GM19468 (cell line): ENCODE results near the gene NEIL3.

ENCODE experiments used
- ATAC-seq: cut with Tn5 transposase; IDR thresholded peaks from one replicate; pipeline ENCODE4 v1.9.1; 2021; ENCODE audit warnings: mild to moderate bottlenecking, moderate library complexity, moderate number of reproducible peaks; ENCODE audit not compliant: unreplicated experiment; ENCODE audit errors: extremely low read depth

Gene NEIL3

GRCh38 chr4:177309522-177310371 is at the start of gene NEIL3:
TSS of gene NEIL3 (plus strand) at chr4:177309874. CDS start at chr4:177309954, 80 bp downstream.
- ATAC-seq = peak; percentile 94

DNA sequence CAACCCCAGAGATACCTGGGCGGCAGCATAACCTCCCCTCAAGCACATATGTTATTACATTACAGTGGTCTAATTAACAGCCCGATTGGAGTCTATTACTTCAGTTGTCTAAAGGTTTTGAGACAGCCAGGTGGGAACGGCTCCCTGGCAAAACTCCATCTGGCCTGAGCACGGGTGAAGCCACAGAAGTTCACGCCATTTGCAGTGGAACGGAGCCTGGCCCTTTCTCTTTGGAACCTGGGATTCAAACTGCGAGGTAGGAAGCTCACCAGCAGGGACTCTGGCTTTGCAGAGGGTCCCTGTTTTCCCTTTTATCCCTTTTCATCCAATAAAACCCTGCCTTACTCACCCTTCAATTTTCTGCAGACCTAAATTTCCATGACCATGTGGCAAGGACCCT is 45.9 kb upstream of the NEIL3 start:
- ATAC-seq = no peak

DNA sequence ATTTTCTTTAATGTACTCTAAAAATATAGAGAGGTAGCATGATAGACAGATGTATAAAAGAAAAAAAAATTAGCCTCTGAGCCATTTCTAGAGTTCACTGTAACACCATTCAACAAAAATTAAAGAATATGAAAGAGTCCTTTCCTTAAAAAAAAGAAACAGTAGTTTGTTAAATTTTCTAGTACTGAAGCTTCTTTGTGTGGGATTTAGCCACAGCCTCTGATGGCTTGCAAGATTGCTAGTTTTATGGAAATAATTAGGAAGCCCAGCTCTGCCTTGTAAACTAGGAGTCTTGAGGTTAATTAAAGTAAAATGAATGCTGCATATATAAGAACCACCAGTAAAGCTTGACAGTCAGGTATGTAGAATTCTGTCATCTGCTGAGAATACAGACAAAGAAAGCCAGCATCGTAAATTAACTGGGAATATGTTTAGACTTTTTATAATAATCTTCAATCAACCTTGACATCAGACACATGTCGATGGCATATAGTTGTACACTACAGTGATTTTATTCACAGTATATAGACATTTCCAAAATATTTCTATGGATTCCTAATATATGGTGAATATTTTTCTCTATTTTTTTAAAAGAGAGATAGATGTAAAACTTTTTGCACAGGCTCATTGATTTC is 44.8 kb upstream of the NEIL3 start:
- ATAC-seq = no peak

DNA sequence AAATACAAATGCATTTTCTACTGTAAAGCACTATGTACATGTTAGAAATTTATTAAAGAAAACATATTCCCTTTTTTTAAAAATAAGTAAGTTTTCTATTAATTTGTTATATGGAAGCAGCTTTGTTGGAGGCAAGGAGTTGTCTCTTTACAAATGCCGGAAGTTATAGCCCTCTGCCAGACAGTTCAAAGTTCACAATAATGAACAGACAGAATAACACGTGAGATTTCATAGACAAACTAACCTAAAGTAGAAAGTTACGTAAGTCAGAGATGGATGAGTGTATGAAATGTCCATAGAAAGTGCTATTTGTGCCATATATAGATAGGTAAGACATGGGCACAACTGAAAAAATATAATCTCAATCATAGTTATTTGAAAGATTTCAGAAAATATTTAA is 43.9 kb upstream of the NEIL3 start:
- no peak for ATAC-seq

DNA sequence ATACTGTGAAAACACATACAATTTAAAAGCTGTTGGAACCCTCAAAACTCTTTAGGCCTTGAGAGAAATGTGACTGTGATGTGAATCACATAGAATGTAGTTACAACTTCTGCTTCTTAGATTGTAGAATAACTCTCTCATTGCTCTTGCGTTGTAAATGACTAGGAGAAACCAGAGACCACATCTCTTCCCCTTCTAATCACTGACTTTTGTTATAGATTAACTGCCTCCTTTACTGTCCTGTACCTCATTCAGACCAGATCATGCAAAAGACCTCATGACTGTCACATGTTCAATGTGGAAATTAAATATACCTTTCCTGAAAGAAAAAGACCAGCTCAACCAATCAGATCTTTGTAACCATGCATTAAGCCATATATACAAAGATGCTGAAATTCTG is 43.2 kb upstream of the NEIL3 start:
- ATAC-seq = no peak

- ATAC-seq = no peak
Observed at GRCh38 chr4:177267911-177268310, 41.8 kb upstream of the NEIL3 start.

GRCh38 chr4:177271091-177271490 is 38.6 kb upstream of the NEIL3 start:
- ATAC-seq = no peak

DNA sequence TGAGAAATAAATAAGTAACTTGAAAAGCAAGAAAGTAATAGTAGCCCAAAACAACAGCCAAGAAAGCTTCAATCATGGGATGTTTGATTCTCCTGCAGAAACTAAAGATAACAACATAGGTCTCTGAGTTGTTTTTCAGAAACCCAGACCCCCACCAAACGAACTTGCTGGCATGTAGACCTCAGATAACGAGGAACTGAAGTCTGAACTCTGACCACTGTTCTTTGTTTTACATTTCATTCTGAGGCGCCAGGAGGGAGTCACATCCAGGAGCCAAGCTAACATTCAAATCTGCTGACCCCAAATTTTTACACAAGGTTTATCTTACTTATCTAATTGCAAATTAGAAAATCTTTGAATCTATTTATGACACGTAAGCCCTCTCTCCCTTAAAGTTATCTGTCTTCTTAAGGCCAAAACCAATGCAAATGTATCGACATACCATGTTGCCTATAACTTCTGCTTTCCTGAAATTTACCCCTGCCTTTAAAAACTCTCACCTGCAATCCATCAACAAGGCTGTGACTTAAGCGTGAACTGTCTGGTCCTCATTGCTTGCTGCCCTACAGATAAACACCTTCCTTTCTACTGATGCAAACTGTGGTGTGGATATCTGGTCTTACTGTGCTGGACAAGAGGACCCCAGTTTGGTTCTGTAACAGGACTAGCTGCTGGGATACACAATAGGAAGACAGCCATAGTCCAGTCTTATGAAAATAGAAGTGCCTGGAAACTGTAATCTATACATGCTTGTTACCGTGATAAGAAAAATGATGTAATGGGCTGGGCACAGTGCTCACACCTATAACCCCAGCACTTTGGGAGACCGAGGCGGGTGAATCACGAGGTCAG is 37.5 kb upstream of the NEIL3 start:
- no peak for ATAC-seq

- ATAC-seq = no peak
Observed at GRCh38 chr4:177275999-177276398, 33.7 kb upstream of the NEIL3 start.

- ATAC-seq = no peak
Observed at GRCh38 chr4:177281351-177281909, 28.2 kb upstream of the NEIL3 start.

- no peak for ATAC-seq
Observed at GRCh38 chr4:177282284-177282835, 27.3 kb upstream of the NEIL3 start.

GRCh38 chr4:177283167-177283566 is 26.5 kb upstream of the NEIL3 start:
- no peak for ATAC-seq

DNA sequence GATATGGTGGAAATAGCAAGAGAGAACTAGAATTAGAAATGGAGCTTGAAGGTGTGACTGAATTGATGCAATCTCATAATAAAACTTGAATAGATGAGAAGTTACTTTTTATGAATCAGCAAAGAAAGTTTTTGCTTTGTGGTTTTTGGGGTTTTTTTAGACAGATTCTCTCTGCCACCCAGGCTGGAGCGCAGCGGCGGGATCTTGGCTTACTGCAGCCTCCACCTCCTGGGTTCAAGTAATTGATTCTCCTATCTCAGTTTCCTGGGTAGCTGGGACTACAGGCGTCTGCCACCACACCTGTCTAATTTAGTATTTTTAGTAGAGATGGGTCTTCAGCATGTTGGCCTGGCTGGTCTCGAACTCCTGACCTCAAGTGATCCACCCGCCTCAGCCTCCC is 23.7 kb upstream of the NEIL3 start:
- ATAC-seq = no peak

DNA sequence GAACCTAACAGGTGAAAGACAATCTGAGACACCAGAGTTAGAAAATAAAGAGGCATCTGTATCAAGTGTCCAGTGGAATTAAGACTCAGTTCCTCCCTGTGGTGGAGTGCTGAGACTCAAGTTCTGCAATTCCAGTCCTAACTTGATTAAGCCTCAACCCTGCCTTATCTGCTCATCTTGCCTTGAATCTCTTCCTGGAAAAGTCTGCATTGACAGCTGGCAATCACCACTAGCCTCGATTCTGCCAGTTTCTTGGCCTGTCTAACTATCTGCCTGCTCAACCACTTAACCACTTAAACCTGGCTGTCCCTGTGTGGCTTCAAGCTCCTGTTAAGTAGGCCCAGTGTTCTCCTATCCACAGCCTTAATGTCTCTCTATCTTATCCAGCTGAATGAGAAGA is 22.4 kb upstream of the NEIL3 start:
- no peak for ATAC-seq

DNA sequence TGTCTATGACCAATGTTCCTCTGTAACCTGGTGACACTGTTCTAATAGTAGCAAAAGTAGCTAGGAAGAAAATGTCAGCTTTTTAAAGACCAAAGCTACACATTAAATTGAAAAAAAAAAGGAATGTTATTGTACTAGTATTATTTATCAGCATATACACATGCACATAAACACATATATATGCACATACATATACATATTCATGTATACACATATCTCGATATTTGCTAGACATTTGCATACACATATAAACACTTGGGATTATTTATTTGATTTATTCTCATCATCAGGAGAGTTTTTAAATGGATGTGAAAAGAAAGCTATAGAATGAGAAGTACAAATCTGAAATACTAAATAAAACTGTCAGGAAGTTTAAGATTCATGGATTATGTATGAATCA is 21.3 kb upstream of the NEIL3 start:
- ATAC-seq = no peak

GRCh38 chr4:177290780-177291179 is 18.9 kb upstream of the NEIL3 start:
- no peak for ATAC-seq

- ATAC-seq = no peak
Observed at GRCh38 chr4:177292171-177292570, 17.5 kb upstream of the NEIL3 start.

- no peak for ATAC-seq
Observed at GRCh38 chr4:177293208-177294033, 16.3 kb upstream of the NEIL3 start.

DNA sequence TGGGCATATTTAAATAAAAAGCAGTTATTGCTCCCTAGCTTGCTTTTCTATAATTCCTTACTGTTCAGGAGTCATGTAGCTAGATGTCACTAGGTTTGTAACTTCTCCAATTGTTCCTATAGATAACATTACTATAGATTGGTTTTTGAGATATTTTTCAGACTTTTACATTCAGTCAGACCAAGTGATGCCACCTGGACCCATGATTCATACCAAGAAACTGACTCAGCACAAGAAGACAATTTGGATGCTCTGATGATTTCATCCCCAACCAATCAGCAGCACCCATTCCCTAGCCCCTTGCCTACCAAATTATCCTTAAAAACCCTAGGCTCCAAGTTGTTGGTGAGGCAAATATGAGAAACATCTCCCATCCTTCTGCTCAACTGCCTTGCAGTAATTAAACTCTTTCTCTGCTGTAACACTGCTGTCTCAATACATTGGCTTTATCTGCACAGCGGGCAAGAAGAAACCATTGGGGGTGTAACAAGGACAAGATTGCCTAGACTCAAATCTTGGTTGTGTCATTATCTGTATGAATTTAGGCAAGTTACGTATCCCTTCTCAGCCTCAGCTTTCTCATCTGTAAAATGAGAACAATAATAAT is 11.8 kb upstream of the NEIL3 start:
- no peak for ATAC-seq
